Measurements from ENCODE around the gene KRI1. TPM values are rescaled to one million over a fixed set of nuclear protein-coding genes. Genes with fewer than 3 reads are reported as not detected.

The KRI1 gene
- total RNA-seq, 2 donors from 2014 or later, result 23.6 to 23.8 TPM

- Histone ChIP-seq H3K4me3 (no peak overlapping the region), H3K9me3 (no peaks in the 10 kb centered on the region), H3K36me3 (peaks cover 4 to 14% of the 10 kb centered on the region in 2 donors), H3K27ac (no peak overlapping the region), H3K4me1 (replicated peaks) (peaks cover 4% of the 10 kb centered on the region), H3K27me3 (replicated peaks; ENCODE audit: insufficient read depth) (no peaks in the 10 kb centered on the region)
- DNase-seq (ENCODE audit: low spot score), result no peak
- 91% methylated on average over 15 of the region's 17 CpGs for WGBS
- intact Hi-C loops (cut with DNase I), result no loop called here
- TF ChIP-seq CTCF (IDR thresholded peaks at IDR 0.05) (no peak), POLR2A (IDR thresholded peaks at IDR 0.05) (no peak), POLR2AphosphoS5 (IDR thresholded peaks at IDR 0.05) (no peak)
Observed at GRCh38 chr19:10546817-10547216, 19.0 kb downstream of the KRI1 start.

- WGBS, result 28% methylated on average over 15 of the region's 23 CpGs
- Histone ChIP-seq H3K36me3 (peaks cover 0 to 12% of the 10 kb centered on the region in 2 donors), H3K27me3 (replicated peaks; ENCODE audit: insufficient read depth) (no peaks in the 10 kb centered on the region), H3K27ac (peak overlapping the region; percentile 85 to 87), H3K4me3 (peak overlapping the region; percentile 100), H3K9me3 (no peaks in the 10 kb centered on the region), H3K4me1 (replicated peaks) (peaks cover 4% of the 10 kb centered on the region)
- no peak for DNase-seq (ENCODE audit: low spot score)
- TF ChIP-seq CTCF (IDR thresholded peaks at IDR 0.05) (no peak), POLR2A (IDR thresholded peaks at IDR 0.05) (no peak)
- intact Hi-C loops (cut with DNase I), result no loop called here
Observed at GRCh38 chr19:10544753-10545251, 21.0 kb downstream of the KRI1 start.

GRCh38 chr19:10544242-10544752 is 21.5 kb downstream of the KRI1 start:
- TF ChIP-seq POLR2A (IDR thresholded peaks at IDR 0.05) (no peak), CTCF (IDR thresholded peaks at IDR 0.05) (no peak), POLR2AphosphoS5 (IDR thresholded peaks at IDR 0.05) (no peak)
- Histone ChIP-seq H3K27ac (peak overlapping the region; percentile 85 to 87), H3K36me3 (peaks cover 0 to 12% of the 10 kb centered on the region in 2 donors), H3K9me3 (no peaks in the 10 kb centered on the region), H3K4me3 (peak overlapping the region; percentile 100), H3K4me1 (replicated peaks) (peaks cover 4% of the 10 kb centered on the region), H3K27me3 (replicated peaks; ENCODE audit: insufficient read depth) (no peaks in the 10 kb centered on the region)
- intact Hi-C loops (cut with DNase I), result no loop called here
- 18% methylated on average over 22 of the region's 22 CpGs for WGBS
- no peak for DNase-seq (ENCODE audit: low spot score)

GRCh38 chr19:10543420-10544241 is 22.2 kb downstream of the KRI1 start, which contains the start of gene ATG4D:
TSS of gene ATG4D (plus strand) at chr19:10543904. CDS start at chr19:10544091, 187 bp downstream.
- H3K4me3 ChIP-seq, result peak within 1 kb of the TSS; percentile 100
- peaks cover 4% of the 10 kb centered on the region for H3K4me1 ChIP-seq (replicated peaks)
- H3K27me3 ChIP-seq (replicated peaks; ENCODE audit: insufficient read depth), result no peaks in the 10 kb centered on the region
- peak within 1 kb of the TSS; percentile 85 to 87 for H3K27ac ChIP-seq
- WGBS, result 1% methylated on average over 31 of the region's 79 CpGs
- intact Hi-C loops (cut with DNase I), result no loop called here
- no peaks in the 10 kb centered on the region for H3K9me3 ChIP-seq
- peak; percentile 66 for DNase-seq (ENCODE audit: low spot score)
- TF ChIP-seq CTCF (IDR thresholded peaks at IDR 0.05), result peak in 1 of 4 experiments; percentile 23
- TF ChIP-seq POLR2A (IDR thresholded peaks at IDR 0.05), result peak; percentile 78
- peak; percentile 25 for TF ChIP-seq POLR2AphosphoS5 (IDR thresholded peaks at IDR 0.05)
- peaks cover 0 to 12% of the 10 kb centered on the region in 2 donors for H3K36me3 ChIP-seq
